ENCODE data around the gene ZNF71.
"Not testable (repeated sequence)": the region's sequence is repeated elsewhere in the genome, so short reads cannot be mapped to it uniquely, and the experiment has no call there.

The ZNF71 gene

GRCh38 chr19:56623006-56623405 lies 27.9 kb downstream of the ZNF71 start:
- DNase-seq: no peak

GRCh38 chr19:56625708-56626107 lies 30.6 kb downstream of the ZNF71 start:
- no peak for DNase-seq

- no peak for DNase-seq
These were observed 37.9 kb downstream of the ZNF71 start for GRCh38 chr19:56633021-56633420.

GRCh38 chr19:56637976-56638555 lies 43.0 kb downstream of the ZNF71 start:
- DNase-seq: peak; percentile 3

- DNase-seq: no peak
These were observed 44.1 kb downstream of the ZNF71 start for GRCh38 chr19:56639217-56639616.

- no peak for DNase-seq
These were observed 47.8 kb downstream of the ZNF71 start, which contains the start of gene SMIM17 for GRCh38 chr19:56642711-56643459. SMIM17 (plus strand) TSS chr19:56643159; CDS start chr19:56645668, 2,509 bp downstream.

GRCh38 chr19:56643460-56643955 lies 48.4 kb downstream of the ZNF71 start:
- no peak for DNase-seq

GRCh38 chr19:56654151-56654550 lies 59.0 kb downstream of the ZNF71 start:
- DNase-seq: no peak

- no peak for DNase-seq
These were observed 65.4 kb downstream of the ZNF71 start for GRCh38 chr19:56660381-56661107.

GRCh38 chr19:56661248-56661647 lies 66.1 kb downstream of the ZNF71 start:
- DNase-seq: no peak

GRCh38 chr19:56663931-56664500 lies 68.9 kb downstream of the ZNF71 start:
- DNase-seq: no peak

GRCh38 chr19:56664511-56664910 lies 69.4 kb downstream of the ZNF71 start:
- no peak for DNase-seq

GRCh38 chr19:56667311-56667870 lies 72.3 kb downstream of the ZNF71 start:
- DNase-seq: no peak

GRCh38 chr19:56668676-56669075 lies 73.6 kb downstream of the ZNF71 start:
- no peak for DNase-seq

- DNase-seq: no peak
These were observed 75.4 kb downstream of the ZNF71 start for GRCh38 chr19:56670401-56670960.

- no peak for DNase-seq
These were observed 76.0 kb downstream of the ZNF71 start for GRCh38 chr19:56670961-56671612.

- no peak for DNase-seq
These were observed 76.5 kb downstream of the ZNF71 start, which contains the start of gene ZNF835 for GRCh38 chr19:56671613-56671994. ZNF835 (minus strand) TSS chr19:56671757; CDS start chr19:56665198, 6,559 bp downstream.

- not testable (repeated sequence) for DNase-seq
These were observed 77.5 kb downstream of the ZNF71 start for GRCh38 chr19:56672610-56673009.

Measured in DMS 273 treated with DMSO at 0.1 percent for 48 hours (cell line).